CD14-positive monocyte (primary cell): ENCODE data around the gene DPF1. TPM values are rescaled to one million over a fixed set of nuclear protein-coding genes. Genes with fewer than 3 reads are reported as not detected.

Experiments used
- DNase-seq, 3 donors: peaks; one replicate each; pipeline ENCODE4 v3.0.0-alpha.2; 2011 to 2022
- H2AFZ ChIP-seq: 2 replicates; pipeline ENCODE4 v1.6.0; 2012; ENCODE audit warnings: mild to moderate bottlenecking, low read depth, low read length, inconsistent platforms; ENCODE audit not compliant: insufficient read depth, poor library complexity, severe bottlenecking
- H3K27ac ChIP-seq, 2 donors: 1 replicate in 1 of 2; 2 replicates in 1 of 2; pipeline ENCODE4 v1.5.1; 2012 to 2013; ENCODE audit warnings: low read length in 2 of 2, control low read depth in 1 of 2, inconsistent platforms in 1 of 2, low read depth in 1 of 2, mild to moderate bottlenecking in 1 of 2
- H3K27me3 ChIP-seq, 2 donors: one replicate each; pipeline versions ENCODE4 v1.6.0 to v1.6.1; 2011 to 2013; ENCODE audit warnings: low read length in 2 of 2; ENCODE audit not compliant: control insufficient read depth in 2 of 2, insufficient read depth in 2 of 2
- H3K36me3 ChIP-seq, 2 donors: replicated peaks in 1 of 2; 1 replicate in 1 of 2; 2 replicates in 1 of 2; pipeline versions ENCODE4 v1.5.1 to v1.6.1; 2012 to 2013; ENCODE audit warnings: low read length in 2 of 2, control low read depth in 1 of 2, inconsistent platforms in 1 of 2, mild to moderate bottlenecking in 1 of 2; ENCODE audit not compliant: insufficient read depth in 2 of 2, control insufficient read depth in 1 of 2
- H3K4me1 ChIP-seq, 2 donors: 1 replicate in 1 of 2; 2 replicates in 1 of 2; pipeline versions ENCODE4 v1.5.1 to v1.6.1; 2012 to 2013; ENCODE audit warnings: low read length in 2 of 2, control low read depth in 1 of 2, inconsistent platforms in 1 of 2, mild to moderate bottlenecking in 1 of 2, moderate library complexity in 1 of 2; ENCODE audit not compliant: insufficient read depth in 2 of 2, control insufficient read depth in 1 of 2
- H3K4me2 ChIP-seq: replicated peaks from 2 replicates; pipeline ENCODE3; 2012; ENCODE audit warnings: low read length, moderate library complexity, mild to moderate bottlenecking; ENCODE audit not compliant: poor library complexity, severe bottlenecking; ENCODE audit errors: extremely low read depth
- H3K4me3 ChIP-seq, 3 experiments: fragments of 200-600 bp in 1 of 3; sonication (generic) in 1 of 3; replicated peaks in 1 of 3; 1 replicate in 2 of 3; 2 replicates in 1 of 3; pipeline ENCODE4 v1.5.1; 2011 to 2013; ENCODE audit warnings: low read length in 3 of 3, mild to moderate bottlenecking in 3 of 3, control low read depth in 2 of 3, low read depth in 2 of 3, inconsistent platforms in 1 of 3, moderate library complexity in 1 of 3
- H3K79me2 ChIP-seq: 2 replicates; pipeline ENCODE4 v1.6.0; 2012; ENCODE audit warnings: mild to moderate bottlenecking, control low read depth, inconsistent platforms, low read length, moderate library complexity; ENCODE audit not compliant: insufficient read depth
- H3K9ac ChIP-seq: 2 replicates; pipeline ENCODE4 v1.6.0; 2017; ENCODE audit warnings: low read length, mild to moderate bottlenecking; ENCODE audit not compliant: insufficient read depth, poor library complexity, severe bottlenecking
- H3K9me3 ChIP-seq, 2 donors: replicated peaks in 1 of 2; 1 replicate in 1 of 2; 2 replicates in 1 of 2; pipeline versions ENCODE4 v1.5.1 to v1.6.1; 2012 to 2013; ENCODE audit warnings: low read length in 2 of 2, control low read depth in 1 of 2; ENCODE audit not compliant: control insufficient read depth in 1 of 2, insufficient read depth in 1 of 2
- H4K20me1 ChIP-seq: 2 replicates; pipeline ENCODE4 v1.6.0; 2012; ENCODE audit warnings: mild to moderate bottlenecking, low read length, control low read depth, moderate library complexity; ENCODE audit not compliant: insufficient read depth
- H3K27ac Mint-ChIP-seq, 7 donors: one replicate each; pipeline ENCODE4 v1.8.0; 2020; ENCODE audit warnings: mild to moderate bottlenecking in 7 of 7, mixed read lengths in 7 of 7, moderate library complexity in 6 of 7, inconsistent platforms in 2 of 7
- H3K27me3 Mint-ChIP-seq, 3 donors: one replicate each; pipeline ENCODE4 v1.8.0; 2021 to 2022; ENCODE audit warnings: low read depth in 3 of 3, mild to moderate bottlenecking in 3 of 3, mixed read lengths in 3 of 3, moderate library complexity in 3 of 3, inconsistent platforms in 1 of 3
- H3K36me3 Mint-ChIP-seq, 2 donors: one replicate each; pipeline ENCODE4 v1.8.0; 2020; ENCODE audit warnings: mixed read lengths in 2 of 2, inconsistent platforms in 1 of 2, mild to moderate bottlenecking in 1 of 2
- H3K4me1 Mint-ChIP-seq: one replicate; pipeline ENCODE4 v1.8.0; 2020; ENCODE audit warnings: mild to moderate bottlenecking, mixed read lengths
- H3K4me3 Mint-ChIP-seq, 2 donors: one replicate each; pipeline ENCODE4 v1.8.0; 2020; ENCODE audit warnings: mild to moderate bottlenecking in 2 of 2, mixed read lengths in 2 of 2, moderate library complexity in 1 of 2
- H3K9me3 Mint-ChIP-seq, 7 donors: one replicate each; pipeline ENCODE4 v1.8.0; 2020 to 2022; ENCODE audit warnings: mixed read lengths in 7 of 7, mild to moderate bottlenecking in 6 of 7, moderate library complexity in 6 of 7, inconsistent platforms in 2 of 7
- WGBS: methylation state at CpG from one replicate; pipeline ENCODE4 v1.1.5; 2013; ENCODE audit warnings: missing lambda C conversion rate; ENCODE audit not compliant: insufficient coverage; 5-methylcytosine and 5-hydroxymethylcytosine counted together
- intact Hi-C, 2 donors: fragments of 100-400 bp; cut with micrococcal nuclease; formaldehyde crosslinking; loops; one replicate each; pipeline versions ENCODE4 v1.15.0 to v1.15.1; 2023
- polyA plus RNA-seq, 3 donors: library from polyadenylated mRNA; depleted of rRNA in 1 of 3; unstranded in 2 of 3; stranded (reverse) in 1 of 3; fragments of 300-500 nt in 2 of 3; fragments of >200 nt in 1 of 3; fragmentation: Illumina TruSeq in 2 of 3; gene quantifications; 1 replicate in 2 of 3; 2 replicates in 1 of 3; pipeline ENCODE4 v1.2.3, GENCODE V29; 2012 to 2021
- TF ChIP-seq, protein P1 (sequence below): fragments of 200-600 bp; IDR thresholded peaks from one replicate; pipeline ENCODE4 v1.8.0; 2022; ENCODE audit warnings: antibody characterized with exemption, mild to moderate bottlenecking

DPF1 gene
- polyA plus RNA-seq, 3 donors: not detected

DNA sequence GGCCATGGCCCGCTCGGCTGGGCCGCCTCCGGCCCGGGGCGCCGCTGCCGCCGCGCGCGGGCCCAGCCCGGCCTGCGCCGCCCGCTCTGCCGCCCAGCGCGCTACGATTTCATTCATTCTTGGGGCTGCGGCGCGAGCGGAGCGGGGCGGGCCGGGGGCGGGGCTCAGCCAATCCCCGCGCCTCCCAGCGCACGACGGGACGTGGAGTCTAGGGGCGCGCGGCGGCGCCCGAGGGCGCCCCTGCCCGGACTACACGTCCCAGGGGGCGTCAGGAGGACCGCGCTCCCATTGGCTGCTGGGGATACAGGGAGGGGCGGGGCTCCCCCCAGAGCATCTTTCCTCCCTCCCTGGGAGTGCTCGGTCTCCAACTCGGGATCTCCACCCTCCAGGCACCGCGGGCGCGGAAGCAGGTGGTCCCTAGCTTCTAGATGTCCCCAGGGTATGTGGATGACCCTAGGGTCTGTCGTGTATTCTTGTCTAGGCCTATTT is 5.6 kb upstream of the DPF1 start:
- H4K20me1 ChIP-seq: no peaks in the 10 kb centered on the region
- H3K4me2 ChIP-seq: peak overlapping the region; percentile 4
- peaks cover 0 to 26% (median 6%) of the 10 kb centered on the region in 7 donors for H3K9me3 Mint-ChIP-seq
- H3K9me3 ChIP-seq: peaks cover 0 to 9% of the 10 kb centered on the region in 2 donors
- TF ChIP-seq, protein P1, sequence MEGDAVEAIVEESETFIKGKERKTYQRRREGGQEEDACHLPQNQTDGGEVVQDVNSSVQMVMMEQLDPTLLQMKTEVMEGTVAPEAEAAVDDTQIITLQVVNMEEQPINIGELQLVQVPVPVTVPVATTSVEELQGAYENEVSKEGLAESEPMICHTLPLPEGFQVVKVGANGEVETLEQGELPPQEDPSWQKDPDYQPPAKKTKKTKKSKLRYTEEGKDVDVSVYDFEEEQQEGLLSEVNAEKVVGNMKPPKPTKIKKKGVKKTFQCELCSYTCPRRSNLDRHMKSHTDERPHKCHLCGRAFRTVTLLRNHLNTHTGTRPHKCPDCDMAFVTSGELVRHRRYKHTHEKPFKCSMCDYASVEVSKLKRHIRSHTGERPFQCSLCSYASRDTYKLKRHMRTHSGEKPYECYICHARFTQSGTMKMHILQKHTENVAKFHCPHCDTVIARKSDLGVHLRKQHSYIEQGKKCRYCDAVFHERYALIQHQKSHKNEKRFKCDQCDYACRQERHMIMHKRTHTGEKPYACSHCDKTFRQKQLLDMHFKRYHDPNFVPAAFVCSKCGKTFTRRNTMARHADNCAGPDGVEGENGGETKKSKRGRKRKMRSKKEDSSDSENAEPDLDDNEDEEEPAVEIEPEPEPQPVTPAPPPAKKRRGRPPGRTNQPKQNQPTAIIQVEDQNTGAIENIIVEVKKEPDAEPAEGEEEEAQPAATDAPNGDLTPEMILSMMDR: no peak
- no peak overlapping the region for H3K27ac ChIP-seq
- no peaks in the 10 kb centered on the region for H3K36me3 ChIP-seq
- H3K27ac Mint-ChIP-seq: no peak overlapping the region
- peaks cover 0 to 4% of the 10 kb centered on the region in 2 donors for H3K36me3 Mint-ChIP-seq
- H3K9ac ChIP-seq: no peak overlapping the region
- H3K4me3 Mint-ChIP-seq: peak overlapping the region in 1 of 2 donors; percentile 69
- H3K4me3 ChIP-seq: no peak overlapping the region
- H3K27me3 ChIP-seq: peaks cover 42 to 69% of the 10 kb centered on the region in 2 donors
- intact Hi-C loops: loop anchor here (5.0 kb wide), 2 partner anchors 143 to 327 kb away; partner anchors contain the start of gene PSMD8 (in 1 of the 2)
- under 1% methylated on average over 48 of the region's 54 CpGs for WGBS
- peaks cover 4% of the 10 kb centered on the region for H3K4me1 Mint-ChIP-seq
- no peak overlapping the region for H2AFZ ChIP-seq
- H3K79me2 ChIP-seq: no peaks in the 10 kb centered on the region
- peak; percentile 1 to 21 (median 9) for DNase-seq
- peaks cover 6 to 9% of the 10 kb centered on the region in 2 donors for H3K4me1 ChIP-seq
- H3K27me3 Mint-ChIP-seq: peaks cover 55 to 75% (median 64%) of the 10 kb centered on the region in 3 donors

DNA sequence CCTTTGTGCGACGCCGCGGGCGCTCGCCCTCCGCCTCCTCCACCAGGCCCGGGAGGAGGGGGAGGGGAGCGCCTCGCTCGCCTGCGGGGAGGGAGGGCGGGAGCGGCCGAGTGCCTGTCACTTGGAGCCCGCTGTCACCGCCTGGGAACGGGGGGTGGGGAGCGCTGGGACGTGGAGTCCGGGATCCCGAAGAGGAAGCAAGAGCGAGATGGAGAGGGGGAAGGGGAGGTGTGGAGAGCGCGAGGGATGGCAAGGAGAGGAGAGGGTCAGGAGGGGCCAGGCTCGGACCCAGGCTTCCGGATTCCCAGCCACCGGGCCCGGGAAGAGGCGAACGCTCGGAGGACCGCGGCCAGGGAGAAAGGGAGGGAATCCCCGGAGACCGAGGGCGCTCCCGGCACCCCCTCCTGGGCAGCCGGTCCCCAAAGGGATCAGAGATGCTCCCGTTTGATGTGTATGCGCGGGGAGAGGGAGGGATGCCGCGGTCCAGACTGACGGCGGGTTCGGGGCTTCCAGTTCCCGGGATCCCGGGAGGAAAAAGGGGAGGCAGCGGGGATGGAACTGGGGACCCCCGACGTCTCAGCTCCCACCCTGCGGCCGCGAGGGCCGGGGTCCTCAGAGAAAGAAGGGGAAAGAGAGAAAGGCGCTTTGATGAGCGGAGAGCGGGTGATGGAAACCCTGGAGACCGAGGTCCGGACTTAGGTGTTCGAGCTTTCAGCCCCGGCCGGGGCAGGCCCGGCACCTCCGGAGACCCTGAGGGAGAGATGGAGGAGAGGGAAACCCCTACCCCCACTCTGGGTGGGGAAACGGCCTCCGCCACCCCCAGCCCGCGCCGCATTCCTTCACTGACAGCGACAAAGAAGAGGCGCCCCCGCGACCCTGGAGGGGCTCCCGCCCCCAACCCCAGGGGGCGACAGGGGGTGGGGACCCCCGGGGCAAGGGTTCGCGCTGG is 4.7 kb upstream of the DPF1 start:
- H2AFZ ChIP-seq: no peak overlapping the region
- intact Hi-C loops: no loop called here

More for the DNA sequence above, 4.7 kb upstream of the DPF1 start:
- Histone ChIP-seq H3K9ac (no peak overlapping the region), H3K79me2 (no peaks in the 10 kb centered on the region), H4K20me1 (no peaks in the 10 kb centered on the region), H3K36me3 (no peaks in the 10 kb centered on the region), H3K4me2 (peak overlapping the region; percentile 4), H3K4me1 (peaks cover 9 to 16% of the 10 kb centered on the region in 2 donors), H3K9me3 (peaks cover 0 to 18% of the 10 kb centered on the region in 2 donors), H3K4me3 (no peak overlapping the region), H3K27me3 (peaks cover 48 to 76% of the 10 kb centered on the region in 2 donors), H3K27ac (no peak overlapping the region)
- Mint-ChIP-seq H3K36me3 (peaks cover 0 to 7% of the 10 kb centered on the region in 2 donors), H3K4me3 (peak overlapping the region in 1 of 2 donors; percentile 75), H3K4me1 (peaks cover 10% of the 10 kb centered on the region), H3K27ac (no peak overlapping the region), H3K27me3 (peaks cover 62 to 81% (median 72%) of the 10 kb centered on the region in 3 donors), H3K9me3 (peaks cover 0 to 33% (median 12%) of the 10 kb centered on the region in 7 donors)
- TF ChIP-seq, protein P1: no peak
- WGBS: under 1% methylated on average over 47 of the region's 80 CpGs
- no peak for DNase-seq
